Liver (tissue), 9 donors: ENCODE results near the gene TAS2R31. TPM values are rescaled to one million over a fixed set of nuclear protein-coding genes. Genes with fewer than 3 reads are reported as not detected.

Experiments
- DNase-seq: peaks from one replicate; pipeline ENCODE4 v3.0.0-alpha.2; 2017; ENCODE audit warnings: low spot score
- H3K27ac ChIP-seq, 2 donors: one replicate each; pipeline ENCODE4 v1.7.0; 2013; ENCODE audit warnings: inconsistent platforms in 2 of 2, low read length in 2 of 2, control low read depth in 1 of 2, low read depth in 1 of 2, mild to moderate bottlenecking in 1 of 2
- H3K27me3 ChIP-seq, 4 donors: one replicate each; pipeline versions ENCODE4 v1.6.1 to v1.7.0; 2013; ENCODE audit warnings: low read length in 3 of 4, inconsistent platforms in 1 of 4, mild to moderate bottlenecking in 1 of 4, moderate library complexity in 1 of 4; ENCODE audit not compliant: control insufficient read depth in 4 of 4, insufficient read depth in 4 of 4
- H3K36me3 ChIP-seq, 4 donors: one replicate each; pipeline versions ENCODE4 v1.6.1 to v1.7.0; 2013; ENCODE audit warnings: low read length in 3 of 4, mild to moderate bottlenecking in 3 of 4, low read depth in 1 of 4, moderate library complexity in 1 of 4; ENCODE audit not compliant: control insufficient read depth in 4 of 4, insufficient read depth in 3 of 4
- H3K4me1 ChIP-seq, 4 donors: one replicate each; pipeline versions ENCODE4 v1.6.1 to v1.7.0; 2013; ENCODE audit warnings: low read length in 3 of 4, mild to moderate bottlenecking in 3 of 4, moderate library complexity in 1 of 4; ENCODE audit not compliant: control insufficient read depth in 4 of 4, insufficient read depth in 4 of 4
- H3K4me3 ChIP-seq, 3 donors: one replicate each; pipeline versions ENCODE4 v1.6.1 to v1.7.0; 2013; ENCODE audit warnings: low read length in 3 of 3, control low read depth in 1 of 3, low read depth in 1 of 3, mild to moderate bottlenecking in 1 of 3
- H3K9ac ChIP-seq, 2 donors: one replicate each; pipeline ENCODE4 v1.7.0; 2013; ENCODE audit warnings: low read length in 2 of 2, mild to moderate bottlenecking in 2 of 2, moderate library complexity in 2 of 2, control low read depth in 1 of 2, low read depth in 1 of 2
- H3K9me3 ChIP-seq, 4 donors: one replicate each; pipeline versions ENCODE4 v1.6.1 to v1.7.0; 2013; ENCODE audit warnings: low read length in 3 of 4; ENCODE audit not compliant: control insufficient read depth in 4 of 4
- ATF3 ChIP-seq: IDR thresholded peaks from 2 replicates; pipeline ENCODE4 v1.6.1; 2016; ENCODE audit warnings: antibody characterized with exemption
- CTCF ChIP-seq: fragments of 150-350 bp; IDR thresholded peaks from 2 replicates; pipeline ENCODE4 v1.5.1; 2017; ENCODE audit warnings: improper control_type of control experiment, low read depth, low read length; ENCODE audit not compliant: missing input control
- EGR1 ChIP-seq, 2 donors: IDR thresholded peaks; 2 replicates each; pipeline ENCODE4 v1.6.1; 2016 to 2018; ENCODE audit warnings: antibody characterized with exemption in 2 of 2, low read depth in 2 of 2
- FOXA1 ChIP-seq: IDR thresholded peaks from 2 replicates; pipeline ENCODE4 v1.6.1; 2016; ENCODE audit warnings: antibody characterized with exemption
- FOXA2 ChIP-seq: IDR thresholded peaks from 2 replicates; pipeline ENCODE4 v1.6.1; 2016; ENCODE audit warnings: antibody characterized with exemption
- GABPA ChIP-seq, 2 donors: IDR thresholded peaks in 1 of 2; conservative IDR thresholded peaks in 1 of 2; 2 replicates each; pipeline ENCODE4 v1.6.1; 2016; ENCODE audit warnings: antibody characterized with exemption in 2 of 2, mild to moderate bottlenecking in 1 of 2, moderate library complexity in 1 of 2
- HNF4A ChIP-seq, 2 donors: conservative IDR thresholded peaks; 2 replicates each; pipeline ENCODE4 v1.6.1; 2016; ENCODE audit warnings: antibody characterized with exemption in 2 of 2, mild to moderate bottlenecking in 2 of 2
- HNF4G ChIP-seq: IDR thresholded peaks from 2 replicates; pipeline ENCODE4 v1.6.1; 2016; ENCODE audit warnings: antibody characterized with exemption
- JUND ChIP-seq, 2 donors: IDR thresholded peaks; 2 replicates each; pipeline ENCODE4 v1.6.1; 2016; ENCODE audit warnings: antibody characterized with exemption in 2 of 2
- MAX ChIP-seq: IDR thresholded peaks from 2 replicates; pipeline ENCODE4 v1.6.1; 2016; ENCODE audit warnings: antibody characterized with exemption
- NR2F2 ChIP-seq: IDR thresholded peaks from 2 replicates; pipeline ENCODE4 v1.6.1; 2016; ENCODE audit warnings: antibody characterized with exemption
- RAD21 ChIP-seq, 2 donors: IDR thresholded peaks; 2 replicates each; pipeline ENCODE4 v1.6.1; 2016; ENCODE audit warnings: antibody characterized with exemption in 2 of 2, mild to moderate bottlenecking in 2 of 2
- REST ChIP-seq: IDR thresholded peaks from 2 replicates; pipeline ENCODE4 v1.6.1; 2016; ENCODE audit warnings: antibody characterized with exemption, mild to moderate bottlenecking
- RXRA ChIP-seq, 2 donors: IDR thresholded peaks; 2 replicates each; pipeline ENCODE4 v1.6.1; 2017 to 2018; ENCODE audit warnings: antibody characterized with exemption in 2 of 2, mild to moderate bottlenecking in 1 of 2
- SP1 ChIP-seq: IDR thresholded peaks from 2 replicates; pipeline ENCODE4 v1.6.1; 2018; ENCODE audit warnings: antibody characterized with exemption, mild to moderate bottlenecking
- TAF1 ChIP-seq: conservative IDR thresholded peaks from 2 replicates; pipeline ENCODE4 v1.6.1; 2016; ENCODE audit warnings: antibody characterized with exemption, mild to moderate bottlenecking
- YY1 ChIP-seq: IDR thresholded peaks from 2 replicates; pipeline ENCODE4 v1.6.1; 2016; ENCODE audit warnings: antibody characterized with exemption, mild to moderate bottlenecking
- ZBTB33 ChIP-seq: IDR thresholded peaks from 2 replicates; pipeline ENCODE4 v1.6.1; 2016; ENCODE audit warnings: antibody characterized with exemption
- WGBS: extraction: QIAGEN DNeasy Blood & Tissue Kit; methylation state at CpG from one replicate; pipeline ENCODE4 v1.1.7; 2013; 5-methylcytosine and 5-hydroxymethylcytosine counted together
- polyA plus RNA-seq, 2 donors: library from polyadenylated mRNA; stranded (reverse) in 1 of 2; unstranded in 1 of 2; fragments of 200-250 nt in 1 of 2; fragments of >200 nt in 1 of 2; fragmentation: Nextera tagmentation in 1 of 2; extraction: Ambion mirVana in 1 of 2; gene quantifications; one replicate each; pipeline versions ENCODE4 v1.2.1 to v1.2.3, GENCODE V29; 2013 to 2015
- total RNA-seq, 2 donors: library from RNA; depleted of rRNA; stranded (reverse); fragments of >200 nt; gene quantifications; one replicate each; pipeline ENCODE4 v1.2.3, GENCODE V29; 2014
- donor health status: healthy.
- donor health status: healthy.
- donor health status: healthy.
- donor health status: healthy.
- donor health status: healthy.

TAS2R31 gene
- 1 to 10 TPM; 1.3 to 7.4 TPM for total RNA-seq
- under 1 TPM in 1 of 2 donors, not detected in 1; 0.99 TPM for polyA plus RNA-seq

GRCh38 chr12:11031307-11031706 is at the start of gene TAS2R31:
Gene TAS2R31 (minus strand): TSS chr12:11031407. CDS start chr12:11031335, 72 bp downstream.
- no peaks in the 10 kb centered on the region for H3K4me1 ChIP-seq
- H3K4me3 ChIP-seq = no peak within 1 kb of the TSS
- no peak for DNase-seq
- no peak within 1 kb of the TSS for H3K9ac ChIP-seq
- no peaks in the 10 kb centered on the region for H3K27me3 ChIP-seq
- no peak within 1 kb of the TSS for H3K27ac ChIP-seq
- 98% methylated on average over 6 of the region's 6 CpGs for WGBS
- peaks cover 0 to 3% (median under 1%) of the 10 kb centered on the region in 4 donors for H3K36me3 ChIP-seq
- TF ChIP-seq SP1 = no peak
- TF ChIP-seq RAD21 (IDR thresholded peaks at IDR 0.05) = no peak
- no peak for TF ChIP-seq ATF3
- no peak for TF ChIP-seq ZBTB33
- no peak for TF ChIP-seq FOXA1
- TF ChIP-seq MAX = no peak
- no peak for TF ChIP-seq JUND (IDR thresholded peaks at IDR 0.05)
- no peak for TF ChIP-seq HNF4G
- TF ChIP-seq EGR1 (IDR thresholded peaks at IDR 0.05; ENCODE audit: low read depth in 2 of 2) = no peak
- no peak for TF ChIP-seq NR2F2
- no peak for TF ChIP-seq GABPA (IDR thresholded peaks at IDR 0.05 in 1 of 2, conservative IDR thresholded peaks at IDR 0.05 in 1 of 2)
- no peak for TF ChIP-seq CTCF
- no peak for TF ChIP-seq YY1
- no peak for TF ChIP-seq REST
- TF ChIP-seq TAF1 = no peak
- TF ChIP-seq HNF4A (conservative IDR thresholded peaks at IDR 0.05) = no peak
- TF ChIP-seq RXRA (IDR thresholded peaks at IDR 0.05) = no peak
- no peak for TF ChIP-seq FOXA2
- no peaks in the 10 kb centered on the region for H3K9me3 ChIP-seq
